22Rv1 (cell line): ENCODE results near the gene DNAH8.

Experiments used
- H3K27ac ChIP-seq: fragments of 450-650 bp; 2 replicates; pipeline ENCODE4 v1.5.1; 2017
- CTCF ChIP-seq: fragments of 450-650 bp; IDR thresholded peaks from 2 replicates; pipeline ENCODE4 v1.5.1; 2017; ENCODE audit warnings: mild to moderate bottlenecking
- ZFX ChIP-seq: fragments of 450-650 bp; IDR thresholded peaks from 2 replicates; pipeline ENCODE4 v1.6.1; 2017; ENCODE audit warnings: antibody characterized with exemption, borderline replicate concordance

The DNAH8 gene

GRCh38 chr6:38973178-38974057 lies 258.3 kb downstream of the DNAH8 start:
- TF ChIP-seq CTCF (peak; percentile 91), ZFX (no peak)
- peak overlapping the region; percentile 73; the same call in 1 of the 2 replicates for H3K27ac ChIP-seq

- H3K27ac ChIP-seq, result peak overlapping the region; percentile 73
- TF ChIP-seq ZFX (no peak), CTCF (no peak)
These were observed 259.5 kb downstream of the DNAH8 start for GRCh38 chr6:38974389-38975151.

- H3K27ac ChIP-seq, result peak overlapping the region; percentile 73
- TF ChIP-seq CTCF (no peak), ZFX (no peak)
These were observed 260.5 kb downstream of the DNAH8 start for GRCh38 chr6:38975621-38976049.

GRCh38 chr6:38976051-38976450 lies 260.9 kb downstream of the DNAH8 start:
- no peak for TF ChIP-seq CTCF
- no peak for TF ChIP-seq ZFX
- peak overlapping the region; percentile 73 for H3K27ac ChIP-seq

- TF ChIP-seq ZFX (no peak), CTCF (no peak)
- no peak overlapping the region for H3K27ac ChIP-seq
These were observed 261.8 kb downstream of the DNAH8 start for GRCh38 chr6:38976801-38977500.

- H3K27ac ChIP-seq, result no peak overlapping the region
- TF ChIP-seq ZFX (no peak), CTCF (no peak)
These were observed 263.1 kb downstream of the DNAH8 start for GRCh38 chr6:38978139-38978704.
